ENCODE data around the gene TNFRSF11A.

The TNFRSF11A gene

DNA sequence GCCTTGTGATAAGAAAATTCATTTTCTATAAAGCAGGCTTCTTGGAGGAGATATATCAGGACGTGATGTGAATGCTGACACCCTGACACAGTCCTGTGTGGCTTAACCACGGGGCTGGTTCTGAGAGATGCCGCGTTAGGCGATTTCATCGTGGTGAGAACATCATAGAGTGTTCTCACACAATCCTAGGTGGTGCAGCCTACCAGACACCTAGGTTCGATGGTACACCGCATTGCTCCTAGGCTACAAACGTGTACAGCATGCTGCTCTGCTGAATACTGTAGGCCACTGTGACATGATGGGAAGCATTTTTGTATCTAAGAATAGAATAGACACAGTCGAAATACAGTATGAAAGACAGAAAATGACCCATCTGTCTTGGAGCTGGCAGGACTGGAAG lies 82.5 kb downstream of the TNFRSF11A start:
- no peak for DNase-seq (ENCODE audit: extremely low read depth in 1 of 2, low read depth in 1 of 2)

GRCh38 chr18:62409821-62410220 lies 84.7 kb downstream of the TNFRSF11A start:
- DNase-seq (ENCODE audit: extremely low read depth in 1 of 2, low read depth in 1 of 2), result no peak

- no peak for DNase-seq (ENCODE audit: extremely low read depth in 1 of 2, low read depth in 1 of 2)
These were observed 87.3 kb downstream of the TNFRSF11A start for GRCh38 chr18:62412231-62412979.

- DNase-seq (ENCODE audit: extremely low read depth in 1 of 2, low read depth in 1 of 2), result no peak
These were observed 88.1 kb downstream of the TNFRSF11A start for GRCh38 chr18:62413206-62413605.

DNA sequence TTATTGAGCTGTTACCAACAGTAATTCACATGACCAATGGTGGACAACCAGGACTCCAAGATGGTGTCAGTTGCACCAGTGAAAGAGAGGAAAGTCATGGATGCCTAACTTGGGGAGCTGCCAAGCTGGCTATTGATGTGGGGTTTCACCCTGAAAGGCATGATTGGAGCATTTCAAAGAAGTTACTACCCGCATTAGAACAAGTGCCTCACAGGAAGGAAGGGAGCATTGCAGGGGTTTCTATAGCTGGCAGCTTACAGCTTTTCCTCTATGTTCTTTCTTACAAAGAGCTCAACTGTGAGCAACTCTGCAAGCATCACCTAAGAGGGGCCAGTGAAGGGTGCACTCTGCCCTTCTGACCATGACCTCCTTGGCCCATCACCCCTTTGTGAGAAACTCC lies 93.1 kb downstream of the TNFRSF11A start:
- no peak for DNase-seq (ENCODE audit: extremely low read depth in 1 of 2, low read depth in 1 of 2)

- DNase-seq (ENCODE audit: extremely low read depth in 1 of 2, low read depth in 1 of 2), result no peak
These were observed 95.0 kb downstream of the TNFRSF11A start for GRCh38 chr18:62420151-62420512.

- peak; percentile 20 to 71 for DNase-seq (ENCODE audit: extremely low read depth in 1 of 2, low read depth in 1 of 2)
These were observed 95.6 kb downstream of the TNFRSF11A start for GRCh38 chr18:62420513-62421209.

DNA sequence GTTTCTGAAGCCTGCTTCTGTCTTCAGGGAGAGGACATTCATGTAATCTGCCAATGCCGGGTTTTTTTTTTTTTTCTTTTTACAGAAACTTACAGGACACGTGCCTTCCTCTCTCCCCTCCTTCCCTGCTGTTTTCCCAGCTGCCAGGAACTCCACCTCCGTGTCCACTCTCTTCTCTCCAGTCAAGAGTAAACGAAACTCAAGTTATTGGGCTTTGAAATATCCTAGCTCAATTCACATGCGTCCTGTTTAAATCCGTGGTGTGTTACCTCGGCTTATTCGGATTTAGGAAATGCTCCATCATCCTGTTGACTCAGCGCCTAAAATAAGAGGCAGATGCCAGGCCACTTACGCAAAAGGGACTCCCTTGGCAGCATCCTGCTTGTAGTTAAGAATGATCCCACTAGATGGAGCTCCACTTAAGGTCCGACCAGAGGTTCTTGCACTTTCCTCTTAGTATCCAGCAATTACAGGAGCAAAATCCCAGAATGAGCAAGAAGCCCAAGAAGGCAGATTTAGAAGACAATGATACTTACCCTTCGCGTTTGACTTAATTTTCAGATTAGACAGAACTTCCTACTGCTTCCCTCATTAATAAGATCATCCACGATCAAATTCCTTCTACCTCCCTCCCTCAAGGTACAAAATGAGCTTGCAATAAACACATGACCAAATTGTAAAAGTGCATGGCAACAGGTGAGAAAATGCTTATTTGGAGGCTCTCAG lies 100.5 kb downstream of the TNFRSF11A start:
- DNase-seq (ENCODE audit: extremely low read depth in 1 of 2, low read depth in 1 of 2), result peak in 1 of 2 donors; percentile 43

GRCh38 chr18:62426191-62426488 lies 101.0 kb downstream of the TNFRSF11A start:
- DNase-seq (ENCODE audit: extremely low read depth in 1 of 2, low read depth in 1 of 2), result no peak

DNA sequence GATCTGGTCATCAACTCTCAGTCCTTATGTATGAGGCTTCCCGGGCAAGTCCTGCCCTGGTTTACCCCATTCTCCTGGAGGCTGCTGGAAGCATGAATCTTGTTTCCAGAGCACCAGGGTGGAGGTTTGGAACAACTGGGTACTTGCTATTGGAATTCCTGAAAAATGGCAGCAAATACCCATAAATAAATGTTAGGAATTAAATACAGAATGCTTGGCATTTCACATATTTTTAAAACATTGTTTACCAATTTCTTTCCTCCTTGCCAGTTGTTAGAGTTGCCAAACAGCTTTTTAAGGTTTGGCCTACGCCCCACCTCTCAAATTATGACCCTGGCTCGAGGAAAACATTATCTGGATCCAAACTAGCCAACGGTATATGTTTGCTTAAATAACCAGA lies 107.1 kb downstream of the TNFRSF11A start:
- no peak for DNase-seq (ENCODE audit: extremely low read depth in 1 of 2, low read depth in 1 of 2)

DNA sequence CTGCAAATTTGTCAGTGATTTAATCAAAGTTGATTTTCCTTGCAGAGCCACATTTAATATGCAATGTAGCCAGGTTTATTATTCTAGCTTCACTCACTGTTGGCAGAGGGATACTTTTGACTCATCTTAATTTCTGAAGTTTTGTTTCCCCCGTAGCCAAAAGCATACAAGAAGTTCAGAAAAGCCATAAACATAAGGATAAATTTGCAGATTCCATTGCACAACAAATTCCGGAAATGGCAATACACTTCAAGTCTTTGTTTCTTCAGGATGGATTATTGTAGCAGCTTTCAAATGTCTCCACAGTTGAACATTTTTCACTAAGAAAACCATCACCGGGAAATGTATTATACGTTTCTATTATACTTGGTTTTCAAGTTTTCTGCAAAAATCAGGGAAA lies 109.7 kb downstream of the TNFRSF11A start:
- DNase-seq (ENCODE audit: extremely low read depth in 1 of 2, low read depth in 1 of 2), result no peak

GRCh38 chr18:62435435-62436031 lies 110.4 kb downstream of the TNFRSF11A start:
- DNase-seq (ENCODE audit: extremely low read depth in 1 of 2, low read depth in 1 of 2), result no peak

DNA sequence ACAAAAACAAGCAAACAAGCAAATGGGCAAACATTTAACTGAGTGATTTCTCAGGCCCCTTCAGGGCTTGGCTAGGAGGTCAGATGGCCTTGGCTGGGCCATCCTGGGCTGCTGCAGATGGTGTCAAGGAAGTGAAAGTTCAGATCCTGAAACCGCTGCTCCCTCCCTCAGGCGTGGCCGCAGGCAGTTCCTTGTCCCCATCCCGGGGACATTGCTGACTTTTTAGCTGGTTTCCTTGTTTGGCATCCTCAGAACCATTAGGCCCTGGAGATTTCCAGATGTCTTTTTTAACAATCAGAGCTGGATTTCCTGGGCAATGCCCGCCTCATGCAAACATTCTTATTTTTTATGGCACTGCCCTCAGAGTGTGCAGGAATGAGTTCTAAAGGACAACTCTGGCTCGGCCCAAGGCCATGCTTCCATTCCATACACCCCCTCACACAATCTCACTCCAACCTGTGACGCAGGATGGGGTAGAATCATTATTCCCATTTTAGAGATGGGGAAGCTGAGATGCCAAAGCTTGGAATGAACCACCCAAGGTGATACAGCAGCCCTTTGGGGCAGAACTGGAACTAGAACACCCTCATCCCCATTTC lies 111.6 kb downstream of the TNFRSF11A start:
- no peak for DNase-seq (ENCODE audit: extremely low read depth in 1 of 2, low read depth in 1 of 2)

DNA sequence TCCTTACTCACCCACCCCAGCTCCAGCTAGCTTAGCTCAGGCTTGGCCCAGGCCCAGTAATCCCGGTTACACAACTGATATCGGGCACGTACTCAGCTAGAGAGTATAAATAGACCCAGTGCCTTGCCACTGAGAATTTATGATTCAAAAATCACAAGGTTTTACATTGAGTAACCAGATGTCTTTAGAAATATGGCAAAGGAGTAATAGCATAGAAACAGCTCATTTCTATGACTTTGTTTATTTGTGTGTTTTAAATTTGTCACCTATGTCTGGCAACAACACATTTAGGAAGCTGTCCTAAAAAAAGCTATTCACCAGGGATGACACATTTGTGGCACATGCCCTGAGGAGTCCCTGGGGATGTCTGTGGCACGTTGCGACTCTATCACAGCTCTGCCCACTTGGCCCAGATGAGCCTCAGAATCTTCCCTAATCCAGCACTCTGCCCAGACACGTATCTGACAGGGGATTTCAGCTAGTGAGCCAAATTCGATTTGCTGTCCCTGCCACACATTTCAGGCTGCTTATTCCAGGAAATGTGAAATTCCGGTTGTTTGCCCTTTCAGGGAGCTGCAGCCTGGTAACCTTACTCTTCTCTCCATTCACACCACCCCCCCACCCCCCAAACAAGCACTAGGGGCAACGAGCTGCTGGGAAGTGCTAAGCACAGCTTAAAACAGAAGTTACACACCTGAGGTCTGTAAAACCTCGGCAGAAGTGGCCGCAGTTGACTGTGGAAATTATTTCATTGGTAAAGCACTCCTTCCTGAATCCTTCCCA lies 112.3 kb downstream of the TNFRSF11A start:
- no peak for DNase-seq (ENCODE audit: extremely low read depth in 1 of 2, low read depth in 1 of 2)

DNA sequence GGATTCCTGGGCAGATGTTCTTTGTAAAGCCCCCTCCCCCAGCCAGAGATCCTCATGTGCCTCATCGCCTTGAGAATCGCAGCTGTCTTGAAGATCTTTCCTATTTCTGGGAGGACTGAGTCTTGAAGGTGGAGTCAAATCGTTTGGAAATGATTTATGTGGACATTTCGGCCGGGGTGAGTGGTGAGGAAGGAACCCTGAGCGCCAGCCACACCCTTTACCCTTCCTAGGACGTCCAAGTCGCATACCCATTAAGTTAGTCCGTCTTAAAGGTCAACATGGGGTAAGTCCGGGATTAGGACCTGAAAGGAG lies 112.9 kb downstream of the TNFRSF11A start:
- no peak for DNase-seq (ENCODE audit: extremely low read depth in 1 of 2, low read depth in 1 of 2)

GRCh38 chr18:62438402-62438801 lies 113.3 kb downstream of the TNFRSF11A start:
- DNase-seq (ENCODE audit: extremely low read depth in 1 of 2, low read depth in 1 of 2), result no peak

GRCh38 chr18:62438866-62439265 lies 113.8 kb downstream of the TNFRSF11A start:
- no peak for DNase-seq (ENCODE audit: extremely low read depth in 1 of 2, low read depth in 1 of 2)

All from stimulated activated CD8-positive, alpha-beta memory T cell treated with anti-CD3 and anti-CD28 coated beads, Interleukin-7, amount 100 ng/mL, for 48 hours (primary cell).